Activated T-helper 9 cell treated with anti-CD3 and anti-CD28 coated beads, Interleukin-2, amount 50 U/mL, for 16 hours (primary cell): ENCODE measurements around the gene NPL.

Experiments
- DNase-seq: peaks from one replicate; pipeline ENCODE4 v3.0.0-alpha.2; 2020; ENCODE audit warnings: low read depth

The NPL gene

GRCh38 chr1:182778862-182779261, 10.7 kb upstream of the NPL start:
- DNase-seq = no peak

DNA sequence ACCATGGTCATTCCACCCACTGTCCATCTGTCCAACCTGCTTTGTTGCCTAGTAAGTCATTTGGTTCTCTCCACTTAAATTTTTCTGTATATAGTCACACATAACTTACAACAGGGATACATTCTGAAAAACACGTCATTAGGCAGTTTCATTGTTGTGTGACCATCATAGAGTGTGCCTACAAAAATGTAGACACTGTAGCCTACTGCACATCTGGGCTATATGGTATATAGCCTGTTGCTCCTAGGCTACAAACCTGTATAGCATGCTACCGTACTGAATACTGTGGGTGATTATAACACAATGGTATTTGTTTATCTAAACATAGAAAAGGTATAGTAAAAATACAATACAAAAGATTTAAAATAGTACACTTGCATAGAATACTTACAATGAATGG, 10.0 kb upstream of the NPL start:
- DNase-seq = no peak

GRCh38 chr1:182781841-182782586, 7.6 kb upstream of the NPL start:
- DNase-seq = peak; percentile 58

GRCh38 chr1:182782587-182782913, 7.0 kb upstream of the NPL start:
- no peak for DNase-seq

- no peak for DNase-seq
Measured at GRCh38 chr1:182783068-182783467, 6.5 kb upstream of the NPL start.

GRCh38 chr1:182784556-182785171, 4.9 kb upstream of the NPL start:
- no peak for DNase-seq

DNA sequence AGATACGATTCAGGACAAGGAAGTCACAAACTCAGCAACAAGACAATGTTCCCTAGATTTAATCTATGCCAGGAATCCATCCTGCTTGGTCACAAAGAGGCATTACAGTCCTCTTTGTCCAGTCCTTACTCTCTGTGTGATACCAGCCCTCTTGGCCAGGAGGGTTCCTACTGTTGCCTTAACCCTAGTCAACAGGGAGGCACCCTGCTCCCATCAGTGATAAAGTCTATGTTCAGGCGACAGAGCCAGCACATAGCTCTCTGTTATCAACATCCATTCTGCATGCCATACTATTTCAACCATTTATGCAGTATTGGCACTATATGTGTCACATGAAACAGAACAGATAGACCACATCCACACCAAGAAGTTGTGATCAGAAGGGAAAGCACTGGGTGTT, 4.4 kb upstream of the NPL start:
- DNase-seq = no peak

DNA sequence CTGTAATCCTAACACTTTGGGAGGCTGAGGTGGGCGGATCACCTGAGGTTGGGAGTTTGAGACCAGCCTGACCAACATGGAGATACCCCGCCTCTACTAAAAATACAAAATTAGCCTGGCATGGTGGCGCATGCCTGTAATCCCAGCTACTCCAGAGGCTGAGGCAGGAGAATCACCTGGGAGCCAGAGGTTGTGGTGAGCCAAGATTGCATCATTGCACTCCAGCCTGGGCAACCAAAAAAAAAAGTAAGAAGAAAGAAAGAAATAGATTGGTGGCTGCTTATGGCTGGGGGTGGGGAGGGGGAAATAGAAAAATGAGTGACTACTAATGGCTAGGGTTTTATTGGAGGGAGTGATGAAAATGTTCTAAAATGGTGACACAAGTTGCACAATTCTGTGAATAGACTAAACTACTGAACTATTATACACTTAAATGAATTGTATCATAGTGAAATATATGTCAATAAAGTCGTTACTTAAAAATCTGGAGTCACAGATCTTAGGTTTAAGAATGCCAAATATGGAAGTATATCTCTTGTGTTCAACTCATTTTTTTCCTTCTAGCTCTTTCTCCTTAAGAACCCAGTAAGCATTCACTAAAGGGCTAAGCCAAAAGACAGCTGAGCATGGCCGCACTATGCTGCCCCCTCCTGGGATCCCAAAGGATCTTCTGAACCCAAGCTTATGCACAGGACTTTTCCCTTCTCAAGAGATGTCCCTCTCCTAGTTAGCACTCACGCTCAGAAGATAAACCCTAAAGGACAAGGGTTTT, 3.2 kb upstream of the NPL start:
- DNase-seq = no peak

GRCh38 chr1:182786995-182787324, 2.6 kb upstream of the NPL start:
- DNase-seq = no peak

DNA sequence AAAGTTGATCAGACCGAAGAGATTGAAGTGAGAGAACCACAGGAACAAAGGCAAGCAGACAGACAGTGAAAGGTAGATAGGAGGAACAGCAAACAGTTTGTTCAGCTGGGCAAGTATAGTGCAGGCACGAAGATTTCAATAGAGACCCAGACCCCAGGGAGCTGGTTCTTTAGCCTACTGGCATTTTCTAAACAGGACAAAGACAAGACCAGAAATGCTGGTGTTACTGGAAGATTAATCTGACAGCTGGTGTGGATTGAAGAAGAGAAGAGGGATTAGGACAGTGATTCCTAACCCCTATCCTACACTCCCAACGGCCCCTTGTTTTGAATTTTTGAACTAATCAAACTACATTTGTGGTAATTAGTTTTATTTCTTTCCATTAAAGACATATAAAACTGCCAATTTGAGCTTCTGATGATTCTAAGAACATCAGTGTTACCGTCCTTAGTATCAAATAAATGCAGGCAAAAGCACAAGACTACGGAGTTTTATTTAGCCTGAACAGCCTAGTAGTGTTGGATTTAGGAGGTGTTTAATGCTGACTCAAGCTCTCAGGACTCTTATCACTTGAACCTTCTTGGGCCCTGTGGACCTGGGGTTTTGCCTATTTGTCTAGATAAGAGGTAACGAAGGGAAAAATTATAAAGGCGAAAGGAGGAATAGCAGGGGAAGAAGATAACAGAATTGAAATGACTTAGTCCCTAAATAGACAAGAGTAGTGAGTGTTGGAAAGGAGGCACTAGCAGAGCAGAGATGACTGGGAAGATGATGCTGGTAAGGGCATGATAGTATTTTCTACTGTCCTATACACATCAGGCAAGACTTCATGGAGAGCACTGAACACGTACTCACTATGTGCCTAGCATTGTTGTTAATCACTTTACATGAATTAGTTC, 2.0 kb downstream of the NPL start:
- no peak for DNase-seq

- DNase-seq = no peak
Measured at GRCh38 chr1:182794091-182794490, 4.5 kb downstream of the NPL start.

DNA sequence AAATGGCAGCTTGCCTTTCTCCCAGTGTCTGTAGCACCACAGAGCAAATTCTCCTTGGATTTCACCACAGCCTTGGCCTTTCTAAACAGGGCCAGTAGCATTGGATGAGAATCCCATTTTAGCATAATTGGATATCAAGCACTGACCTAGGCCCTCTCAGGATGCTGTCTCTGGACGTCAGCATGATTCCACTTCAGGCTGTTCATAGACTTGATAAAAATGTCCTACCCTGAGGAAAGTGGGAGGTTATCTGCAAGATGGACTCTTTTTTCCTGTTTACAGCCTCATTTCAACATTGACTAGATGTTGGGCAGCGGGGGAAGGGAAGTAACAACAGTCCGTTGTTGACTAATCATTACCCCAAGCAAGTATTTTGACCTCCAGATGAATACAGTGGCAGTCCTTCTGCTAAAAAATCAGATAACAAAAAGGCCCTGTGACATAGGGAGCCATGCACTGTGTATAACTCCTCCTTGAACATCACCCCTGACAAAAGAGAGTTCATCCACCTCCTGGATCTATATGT, 5.2 kb downstream of the NPL start:
- DNase-seq = no peak

GRCh38 chr1:182795563-182796228, 6.1 kb downstream of the NPL start:
- DNase-seq = no peak

DNA sequence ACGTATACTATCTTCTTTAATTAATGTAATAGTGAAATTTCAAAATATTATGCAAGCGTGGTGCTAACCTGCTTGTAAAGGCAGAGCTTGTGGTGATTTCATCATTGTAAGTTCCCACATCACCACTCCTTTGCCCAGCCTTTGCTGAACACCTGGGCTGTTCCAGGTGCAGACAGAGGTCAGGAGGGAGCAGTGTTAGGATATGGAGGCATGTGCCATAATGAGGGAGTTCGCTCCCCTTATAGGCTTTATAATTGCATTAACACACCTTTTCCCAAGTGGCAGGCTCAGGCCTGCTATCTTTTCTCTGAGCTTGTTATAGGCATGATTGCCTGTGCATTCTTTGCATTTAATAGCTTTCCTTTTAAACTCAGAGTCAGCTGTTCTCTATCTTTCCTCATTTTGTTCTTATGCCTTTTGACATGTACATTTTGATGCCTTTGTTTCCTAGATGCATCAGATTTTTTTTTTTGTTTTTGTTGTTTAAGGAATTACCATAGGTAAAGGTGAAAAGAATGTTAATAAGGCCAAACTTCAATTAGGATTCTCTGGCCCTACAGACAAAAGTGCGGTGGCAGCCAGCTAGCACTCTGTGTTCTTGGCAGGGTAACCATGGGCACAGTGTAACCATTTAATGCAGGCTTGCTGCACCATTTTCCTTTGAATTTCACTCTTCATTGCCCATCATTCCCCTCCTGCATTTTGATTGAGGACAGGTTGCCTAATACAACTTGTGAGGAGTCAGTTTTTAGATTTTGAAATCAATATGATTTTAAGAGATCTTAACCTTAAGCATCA, 12.6 kb downstream of the NPL start:
- DNase-seq = no peak

DNA sequence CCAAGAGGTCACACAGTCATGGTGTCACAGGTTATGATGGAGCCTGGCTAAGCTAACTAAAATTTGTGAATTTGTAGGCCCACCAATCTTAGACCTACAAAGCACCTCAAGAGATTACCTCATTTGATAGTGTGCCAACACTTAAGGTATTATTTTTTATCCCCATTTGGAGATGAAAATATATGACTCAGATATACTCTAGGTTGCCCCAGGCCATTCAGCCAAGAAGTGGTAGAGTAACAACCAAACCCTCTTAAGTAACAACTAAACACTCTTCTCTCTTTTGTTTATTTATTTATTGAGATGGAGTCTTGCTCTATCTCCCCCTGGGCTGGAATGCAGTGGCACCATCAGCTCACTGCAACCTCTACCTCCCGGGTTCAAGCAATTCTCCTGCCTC, 14.3 kb downstream of the NPL start:
- DNase-seq = no peak

GRCh38 chr1:182806015-182806678, 16.6 kb downstream of the NPL start:
- DNase-seq = no peak

DNA sequence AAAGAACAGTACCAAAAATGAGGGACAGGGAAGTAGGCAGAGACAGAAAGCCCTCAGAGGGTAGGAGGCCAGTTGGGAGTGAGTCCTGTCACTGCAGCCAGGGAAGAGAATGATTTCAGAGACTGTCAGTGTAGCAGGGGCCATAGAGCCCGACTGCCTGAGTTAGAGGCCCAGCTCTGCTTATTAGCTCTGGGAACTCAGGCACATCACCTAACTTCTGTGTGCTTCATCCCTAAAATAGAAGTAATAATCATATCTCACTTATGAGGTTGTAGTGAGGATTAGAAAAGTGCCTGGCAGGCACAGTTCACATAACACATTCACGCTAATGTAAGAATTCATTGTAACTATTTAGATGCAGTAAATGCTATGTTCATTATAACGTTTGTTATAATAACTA, 18.3 kb downstream of the NPL start:
- no peak for DNase-seq

DNA sequence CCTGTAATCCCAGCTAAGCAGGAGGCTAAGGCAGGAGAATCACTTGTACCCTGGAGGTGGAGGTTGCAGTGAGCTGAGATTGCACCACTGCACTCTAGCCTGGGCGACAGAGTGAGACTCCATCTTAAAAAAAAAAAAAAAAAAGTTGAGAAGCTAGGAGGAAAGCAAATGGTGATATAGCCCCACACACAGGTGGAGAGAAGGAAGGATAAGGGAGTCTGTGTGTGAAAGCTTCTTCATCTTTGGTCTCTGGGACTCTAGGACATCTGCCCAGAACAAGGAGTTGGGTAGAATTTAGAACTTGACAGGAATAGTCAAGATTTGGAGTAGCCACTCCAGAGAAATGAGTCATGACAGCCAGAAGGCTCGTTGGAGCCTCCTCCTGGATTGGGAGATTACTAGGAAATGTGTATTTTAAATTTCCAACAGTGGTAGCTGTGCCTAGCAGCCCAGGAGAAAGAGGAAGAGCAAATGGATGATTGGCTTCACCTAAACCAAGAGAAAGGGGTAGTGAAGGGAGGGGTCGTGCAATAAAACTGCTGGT, 19.9 kb downstream of the NPL start:
- no peak for DNase-seq

GRCh38 chr1:182811975-182812722, 22.6 kb downstream of the NPL start:
- no peak for DNase-seq
